ENCODE data around the gene SPRY4.

DNA sequence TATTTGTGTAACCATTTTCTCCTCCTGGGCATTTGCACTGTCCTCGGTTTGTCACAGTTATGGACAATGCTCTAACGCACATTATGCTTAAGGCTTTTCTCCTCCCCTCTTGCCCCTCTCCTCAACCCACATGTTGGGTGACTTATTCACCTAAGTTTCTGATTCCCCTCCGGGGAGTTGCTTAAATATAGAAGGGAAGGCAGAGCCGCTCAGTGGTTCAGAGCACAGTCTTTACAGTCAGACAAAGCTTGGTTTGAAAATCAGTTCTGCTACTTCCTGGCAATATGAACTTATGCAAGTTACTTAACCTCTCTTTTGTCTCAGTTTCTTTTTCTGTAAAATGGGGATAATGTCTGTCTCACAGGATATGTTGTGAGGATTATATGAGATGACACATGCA lies 41.2 kb upstream of the SPRY4 start:
- no peak for TF ChIP-seq CTCF (IDR thresholded peaks at IDR 0.05; ENCODE audit: insufficient read depth, low read depth, low read length)
- TF ChIP-seq EZH2 (IDR thresholded peaks at IDR 0.05; ENCODE audit: insufficient read depth, low read length) = no peak

Measured in astrocyte (in vitro differentiated cells and primary cell).